ENCODE data around the gene TRA2B. TPM values are rescaled to one million over a fixed set of nuclear protein-coding genes. Genes with fewer than 3 reads are reported as not detected.

TRA2B gene
- total RNA-seq, 1 experiment from 2014 or later: 236 TPM

GRCh38 chr3:185940951-185941350 is 3.1 kb upstream of the TRA2B start (continued):
- TF ChIP-seq, protein P1, sequence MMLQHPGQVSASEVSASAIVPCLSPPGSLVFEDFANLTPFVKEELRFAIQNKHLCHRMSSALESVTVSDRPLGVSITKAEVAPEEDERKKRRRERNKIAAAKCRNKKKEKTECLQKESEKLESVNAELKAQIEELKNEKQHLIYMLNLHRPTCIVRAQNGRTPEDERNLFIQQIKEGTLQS (CRISPR knock-in tag; conservative IDR thresholded peaks at IDR 0.05): no peak
- TF ChIP-seq, protein P2, sequence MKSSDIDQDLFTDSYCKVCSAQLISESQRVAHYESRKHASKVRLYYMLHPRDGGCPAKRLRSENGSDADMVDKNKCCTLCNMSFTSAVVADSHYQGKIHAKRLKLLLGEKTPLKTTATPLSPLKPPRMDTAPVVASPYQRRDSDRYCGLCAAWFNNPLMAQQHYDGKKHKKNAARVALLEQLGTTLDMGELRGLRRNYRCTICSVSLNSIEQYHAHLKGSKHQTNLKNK (CRISPR knock-in tag; IDR thresholded peaks at IDR 0.05): no peak
- TF ChIP-seq, protein P3, sequence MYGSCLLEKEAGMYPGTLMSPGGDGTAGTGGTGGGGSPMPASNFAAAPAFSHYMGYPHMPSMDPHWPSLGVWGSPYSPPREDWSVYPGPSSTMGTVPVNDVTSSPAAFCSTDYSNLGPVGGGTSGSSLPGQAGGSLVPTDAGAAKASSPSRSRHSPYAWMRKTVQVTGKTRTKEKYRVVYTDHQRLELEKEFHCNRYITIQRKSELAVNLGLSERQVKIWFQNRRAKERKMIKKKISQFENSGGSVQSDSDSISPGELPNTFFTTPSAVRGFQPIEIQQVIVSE (CRISPR knock-in tag; IDR thresholded peaks at IDR 0.05; ENCODE audit: borderline replicate concordance): no peak
- TF ChIP-seq ESRRA (CRISPR knock-in tag; IDR thresholded peaks at IDR 0.05; ENCODE audit: borderline replicate concordance) (no peak), AFF4 (CRISPR knock-in tag; IDR thresholded peaks at IDR 0.05; ENCODE audit: borderline replicate concordance) (no peak)
- TF ChIP-seq, protein P4, sequence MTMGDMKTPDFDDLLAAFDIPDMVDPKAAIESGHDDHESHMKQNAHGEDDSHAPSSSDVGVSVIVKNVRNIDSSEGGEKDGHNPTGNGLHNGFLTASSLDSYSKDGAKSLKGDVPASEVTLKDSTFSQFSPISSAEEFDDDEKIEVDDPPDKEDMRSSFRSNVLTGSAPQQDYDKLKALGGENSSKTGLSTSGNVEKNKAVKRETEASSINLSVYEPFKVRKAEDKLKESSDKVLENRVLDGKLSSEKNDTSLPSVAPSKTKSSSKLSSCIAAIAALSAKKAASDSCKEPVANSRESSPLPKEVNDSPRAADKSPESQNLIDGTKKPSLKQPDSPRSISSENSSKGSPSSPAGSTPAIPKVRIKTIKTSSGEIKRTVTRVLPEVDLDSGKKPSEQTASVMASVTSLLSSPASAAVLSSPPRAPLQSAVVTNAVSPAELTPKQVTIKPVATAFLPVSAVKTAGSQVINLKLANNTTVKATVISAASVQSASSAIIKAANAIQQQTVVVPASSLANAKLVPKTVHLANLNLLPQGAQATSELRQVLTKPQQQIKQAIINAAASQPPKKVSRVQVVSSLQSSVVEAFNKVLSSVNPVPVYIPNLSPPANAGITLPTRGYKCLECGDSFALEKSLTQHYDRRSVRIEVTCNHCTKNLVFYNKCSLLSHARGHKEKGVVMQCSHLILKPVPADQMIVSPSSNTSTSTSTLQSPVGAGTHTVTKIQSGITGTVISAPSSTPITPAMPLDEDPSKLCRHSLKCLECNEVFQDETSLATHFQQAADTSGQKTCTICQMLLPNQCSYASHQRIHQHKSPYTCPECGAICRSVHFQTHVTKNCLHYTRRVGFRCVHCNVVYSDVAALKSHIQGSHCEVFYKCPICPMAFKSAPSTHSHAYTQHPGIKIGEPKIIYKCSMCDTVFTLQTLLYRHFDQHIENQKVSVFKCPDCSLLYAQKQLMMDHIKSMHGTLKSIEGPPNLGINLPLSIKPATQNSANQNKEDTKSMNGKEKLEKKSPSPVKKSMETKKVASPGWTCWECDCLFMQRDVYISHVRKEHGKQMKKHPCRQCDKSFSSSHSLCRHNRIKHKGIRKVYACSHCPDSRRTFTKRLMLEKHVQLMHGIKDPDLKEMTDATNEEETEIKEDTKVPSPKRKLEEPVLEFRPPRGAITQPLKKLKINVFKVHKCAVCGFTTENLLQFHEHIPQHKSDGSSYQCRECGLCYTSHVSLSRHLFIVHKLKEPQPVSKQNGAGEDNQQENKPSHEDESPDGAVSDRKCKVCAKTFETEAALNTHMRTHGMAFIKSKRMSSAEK (CRISPR knock-in tag; IDR thresholded peaks at IDR 0.05; ENCODE audit: borderline replicate concordance): no peak

GRCh38 chr3:185939721-185940120 is 1.9 kb upstream of the TRA2B start:
- ATAC-seq: no peak
- ChIA-PET CTCF (no interaction called here), POLR2A (no interaction called here)
- no peak for DNase-seq (ENCODE audit: low spot score)
- Mint-ChIP-seq H3K4me3 (no peak overlapping the region), H3K36me3 (peaks cover 34% of the 10 kb centered on the region), H3K27me3 (ENCODE audit: low read depth) (peaks cover 11% of the 10 kb centered on the region), H3K9me3 (peaks cover 4% of the 10 kb centered on the region), H3K27ac (no peak overlapping the region), H3K4me1 (peaks cover 16% of the 10 kb centered on the region)
- TF ChIP-seq, protein P5, sequence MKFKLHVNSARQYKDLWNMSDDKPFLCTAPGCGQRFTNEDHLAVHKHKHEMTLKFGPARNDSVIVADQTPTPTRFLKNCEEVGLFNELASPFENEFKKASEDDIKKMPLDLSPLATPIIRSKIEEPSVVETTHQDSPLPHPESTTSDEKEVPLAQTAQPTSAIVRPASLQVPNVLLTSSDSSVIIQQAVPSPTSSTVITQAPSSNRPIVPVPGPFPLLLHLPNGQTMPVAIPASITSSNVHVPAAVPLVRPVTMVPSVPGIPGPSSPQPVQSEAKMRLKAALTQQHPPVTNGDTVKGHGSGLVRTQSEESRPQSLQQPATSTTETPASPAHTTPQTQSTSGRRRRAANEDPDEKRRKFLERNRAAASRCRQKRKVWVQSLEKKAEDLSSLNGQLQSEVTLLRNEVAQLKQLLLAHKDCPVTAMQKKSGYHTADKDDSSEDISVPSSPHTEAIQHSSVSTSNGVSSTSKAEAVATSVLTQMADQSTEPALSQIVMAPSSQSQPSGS (CRISPR knock-in tag; IDR thresholded peaks at IDR 0.05; ENCODE audit: borderline replicate concordance, low read depth): no peak
- no peak for TF ChIP-seq ATF1 (CRISPR knock-in tag; IDR thresholded peaks at IDR 0.05)
- TF ChIP-seq, protein P6, sequence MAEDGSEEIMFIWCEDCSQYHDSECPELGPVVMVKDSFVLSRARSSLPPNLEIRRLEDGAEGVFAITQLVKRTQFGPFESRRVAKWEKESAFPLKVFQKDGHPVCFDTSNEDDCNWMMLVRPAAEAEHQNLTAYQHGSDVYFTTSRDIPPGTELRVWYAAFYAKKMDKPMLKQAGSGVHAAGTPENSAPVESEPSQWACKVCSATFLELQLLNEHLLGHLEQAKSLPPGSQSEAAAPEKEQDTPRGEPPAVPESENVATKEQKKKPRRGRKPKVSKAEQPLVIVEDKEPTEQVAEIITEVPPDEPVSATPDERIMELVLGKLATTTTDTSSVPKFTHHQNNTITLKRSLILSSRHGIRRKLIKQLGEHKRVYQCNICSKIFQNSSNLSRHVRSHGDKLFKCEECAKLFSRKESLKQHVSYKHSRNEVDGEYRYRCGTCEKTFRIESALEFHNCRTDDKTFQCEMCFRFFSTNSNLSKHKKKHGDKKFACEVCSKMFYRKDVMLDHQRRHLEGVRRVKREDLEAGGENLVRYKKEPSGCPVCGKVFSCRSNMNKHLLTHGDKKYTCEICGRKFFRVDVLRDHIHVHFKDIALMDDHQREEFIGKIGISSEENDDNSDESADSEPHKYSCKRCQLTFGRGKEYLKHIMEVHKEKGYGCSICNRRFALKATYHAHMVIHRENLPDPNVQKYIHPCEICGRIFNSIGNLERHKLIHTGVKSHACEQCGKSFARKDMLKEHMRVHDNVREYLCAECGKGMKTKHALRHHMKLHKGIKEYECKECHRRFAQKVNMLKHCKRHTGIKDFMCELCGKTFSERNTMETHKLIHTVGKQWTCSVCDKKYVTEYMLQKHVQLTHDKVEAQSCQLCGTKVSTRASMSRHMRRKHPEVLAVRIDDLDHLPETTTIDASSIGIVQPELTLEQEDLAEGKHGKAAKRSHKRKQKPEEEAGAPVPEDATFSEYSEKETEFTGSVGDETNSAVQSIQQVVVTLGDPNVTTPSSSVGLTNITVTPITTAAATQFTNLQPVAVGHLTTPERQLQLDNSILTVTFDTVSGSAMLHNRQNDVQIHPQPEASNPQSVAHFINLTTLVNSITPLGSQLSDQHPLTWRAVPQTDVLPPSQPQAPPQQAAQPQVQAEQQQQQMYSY (CRISPR knock-in tag; IDR thresholded peaks at IDR 0.05): no peak
- TF ChIP-seq SOX15 (CRISPR knock-in tag; IDR thresholded peaks at IDR 0.05): no peak
- TF ChIP-seq, protein P7, sequence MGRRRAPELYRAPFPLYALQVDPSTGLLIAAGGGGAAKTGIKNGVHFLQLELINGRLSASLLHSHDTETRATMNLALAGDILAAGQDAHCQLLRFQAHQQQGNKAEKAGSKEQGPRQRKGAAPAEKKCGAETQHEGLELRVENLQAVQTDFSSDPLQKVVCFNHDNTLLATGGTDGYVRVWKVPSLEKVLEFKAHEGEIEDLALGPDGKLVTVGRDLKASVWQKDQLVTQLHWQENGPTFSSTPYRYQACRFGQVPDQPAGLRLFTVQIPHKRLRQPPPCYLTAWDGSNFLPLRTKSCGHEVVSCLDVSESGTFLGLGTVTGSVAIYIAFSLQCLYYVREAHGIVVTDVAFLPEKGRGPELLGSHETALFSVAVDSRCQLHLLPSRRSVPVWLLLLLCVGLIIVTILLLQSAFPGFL (CRISPR knock-in tag; IDR thresholded peaks at IDR 0.05; ENCODE audit: borderline replicate concordance): no peak
- TF ChIP-seq AR (CRISPR knock-in tag; IDR thresholded peaks at IDR 0.05): no peak
- no peak for TF ChIP-seq CBFB (CRISPR knock-in tag; IDR thresholded peaks at IDR 0.05; ENCODE audit: low read depth)
- no peak for TF ChIP-seq FOXJ3 (CRISPR knock-in tag; IDR thresholded peaks at IDR 0.05; ENCODE audit: borderline replicate concordance)
- TF ChIP-seq TEAD1 (CRISPR knock-in tag; IDR thresholded peaks at IDR 0.05): no peak
